ENCODE data around the gene ZNF865. TPM values are rescaled to one million over a fixed set of nuclear protein-coding genes. Genes with fewer than 3 reads are reported as not detected.

Gene ZNF865
- total RNA-seq, 1 donor from 2014 or later, result 0.53 TPM

DNA sequence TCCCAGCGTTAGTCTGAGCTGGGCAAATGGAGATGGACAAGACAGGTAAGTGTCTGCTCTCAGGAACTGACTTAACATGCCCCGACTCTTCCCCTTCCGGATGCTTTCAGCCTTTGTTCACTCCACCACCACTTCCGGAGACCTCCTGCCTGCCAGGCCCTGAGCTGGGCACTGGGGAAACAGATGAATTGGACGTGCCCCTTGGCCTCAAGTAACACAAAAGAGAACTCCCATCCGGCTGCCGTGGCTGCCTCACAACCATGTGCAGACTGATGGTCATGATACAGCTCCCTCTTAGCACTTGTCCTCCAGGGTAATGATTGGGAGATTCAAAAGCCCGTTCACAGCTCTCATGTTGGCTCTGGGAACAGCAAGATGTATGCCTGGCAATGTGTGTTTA is 12.0 kb downstream of the ZNF865 start:
- peaks cover 11% of the 10 kb centered on the region for H3K36me3 ChIP-seq (ENCODE audit: control insufficient read depth, insufficient read depth, low read length)
- no peak for FAIRE-seq
- DNase-seq (ENCODE audit: low read depth), result no peak
- H3K27me3 ChIP-seq (ENCODE audit: control insufficient read depth, insufficient read depth, low read length), result no peaks in the 10 kb centered on the region
- TF ChIP-seq, protein P1, sequence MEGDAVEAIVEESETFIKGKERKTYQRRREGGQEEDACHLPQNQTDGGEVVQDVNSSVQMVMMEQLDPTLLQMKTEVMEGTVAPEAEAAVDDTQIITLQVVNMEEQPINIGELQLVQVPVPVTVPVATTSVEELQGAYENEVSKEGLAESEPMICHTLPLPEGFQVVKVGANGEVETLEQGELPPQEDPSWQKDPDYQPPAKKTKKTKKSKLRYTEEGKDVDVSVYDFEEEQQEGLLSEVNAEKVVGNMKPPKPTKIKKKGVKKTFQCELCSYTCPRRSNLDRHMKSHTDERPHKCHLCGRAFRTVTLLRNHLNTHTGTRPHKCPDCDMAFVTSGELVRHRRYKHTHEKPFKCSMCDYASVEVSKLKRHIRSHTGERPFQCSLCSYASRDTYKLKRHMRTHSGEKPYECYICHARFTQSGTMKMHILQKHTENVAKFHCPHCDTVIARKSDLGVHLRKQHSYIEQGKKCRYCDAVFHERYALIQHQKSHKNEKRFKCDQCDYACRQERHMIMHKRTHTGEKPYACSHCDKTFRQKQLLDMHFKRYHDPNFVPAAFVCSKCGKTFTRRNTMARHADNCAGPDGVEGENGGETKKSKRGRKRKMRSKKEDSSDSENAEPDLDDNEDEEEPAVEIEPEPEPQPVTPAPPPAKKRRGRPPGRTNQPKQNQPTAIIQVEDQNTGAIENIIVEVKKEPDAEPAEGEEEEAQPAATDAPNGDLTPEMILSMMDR (IDR thresholded peaks at IDR 0.05; ENCODE audit: insufficient read depth, low read length, severe bottlenecking), result no peak
- H3K4me3 ChIP-seq (ENCODE audit: low read depth, low read length), result no peak overlapping the region

DNA sequence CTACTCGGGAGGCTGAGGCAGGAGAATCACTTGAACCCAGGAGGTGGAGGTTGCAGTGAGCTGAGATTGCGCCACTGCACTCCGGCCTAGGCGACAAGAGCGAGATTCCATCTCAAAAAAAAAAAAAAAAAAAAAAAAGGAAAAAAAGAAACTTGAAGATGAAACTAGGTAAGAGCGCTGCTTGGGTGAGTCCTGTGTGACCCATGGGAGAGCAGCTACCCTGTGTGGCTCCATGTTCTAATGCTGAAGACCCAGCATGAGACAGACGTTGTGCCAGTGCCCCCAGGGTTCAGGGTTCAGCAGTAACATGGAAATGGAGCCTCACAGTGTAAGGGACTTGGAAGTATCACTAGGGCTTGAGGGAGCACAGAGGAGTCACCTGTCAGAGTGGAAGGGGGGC is 13.0 kb downstream of the ZNF865 start:
- TF ChIP-seq, protein P1 (IDR thresholded peaks at IDR 0.05; ENCODE audit: insufficient read depth, low read length, severe bottlenecking), result no peak
- Histone ChIP-seq H3K27me3 (ENCODE audit: control insufficient read depth, insufficient read depth, low read length) (no peaks in the 10 kb centered on the region), H3K4me3 (ENCODE audit: low read depth, low read length) (no peak overlapping the region), H3K36me3 (ENCODE audit: control insufficient read depth, insufficient read depth, low read length) (peaks cover 11% of the 10 kb centered on the region)
- DNase-seq (ENCODE audit: low read depth) (no peak), FAIRE-seq (no peak)

DNA sequence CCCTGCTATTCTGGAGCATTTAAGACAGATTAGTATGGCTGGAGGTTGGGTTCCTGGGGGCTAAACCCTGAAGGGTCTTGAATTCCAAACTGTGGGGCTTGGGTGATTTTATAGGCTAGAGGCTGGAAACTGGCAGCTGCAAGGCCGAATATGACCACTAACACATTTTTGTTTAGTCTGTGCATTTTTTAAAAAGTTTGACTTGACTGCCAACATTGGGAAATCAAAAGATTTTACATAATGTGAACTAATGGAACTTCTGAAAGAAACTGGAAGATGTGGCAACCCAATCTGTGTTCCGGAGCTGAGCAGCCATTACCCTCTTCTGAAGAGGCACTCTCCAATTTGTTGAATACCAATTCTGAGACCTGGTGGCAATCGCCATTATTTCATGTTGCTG is 13.8 kb downstream of the ZNF865 start:
- no peak for DNase-seq (ENCODE audit: low read depth)
- H3K36me3 ChIP-seq (ENCODE audit: control insufficient read depth, insufficient read depth, low read length), result peaks cover 11% of the 10 kb centered on the region
- TF ChIP-seq, protein P1 (IDR thresholded peaks at IDR 0.05; ENCODE audit: insufficient read depth, low read length, severe bottlenecking), result no peak
- FAIRE-seq, result no peak
- no peaks in the 10 kb centered on the region for H3K27me3 ChIP-seq (ENCODE audit: control insufficient read depth, insufficient read depth, low read length)
- H3K4me3 ChIP-seq (ENCODE audit: low read depth, low read length), result no peak overlapping the region

DNA sequence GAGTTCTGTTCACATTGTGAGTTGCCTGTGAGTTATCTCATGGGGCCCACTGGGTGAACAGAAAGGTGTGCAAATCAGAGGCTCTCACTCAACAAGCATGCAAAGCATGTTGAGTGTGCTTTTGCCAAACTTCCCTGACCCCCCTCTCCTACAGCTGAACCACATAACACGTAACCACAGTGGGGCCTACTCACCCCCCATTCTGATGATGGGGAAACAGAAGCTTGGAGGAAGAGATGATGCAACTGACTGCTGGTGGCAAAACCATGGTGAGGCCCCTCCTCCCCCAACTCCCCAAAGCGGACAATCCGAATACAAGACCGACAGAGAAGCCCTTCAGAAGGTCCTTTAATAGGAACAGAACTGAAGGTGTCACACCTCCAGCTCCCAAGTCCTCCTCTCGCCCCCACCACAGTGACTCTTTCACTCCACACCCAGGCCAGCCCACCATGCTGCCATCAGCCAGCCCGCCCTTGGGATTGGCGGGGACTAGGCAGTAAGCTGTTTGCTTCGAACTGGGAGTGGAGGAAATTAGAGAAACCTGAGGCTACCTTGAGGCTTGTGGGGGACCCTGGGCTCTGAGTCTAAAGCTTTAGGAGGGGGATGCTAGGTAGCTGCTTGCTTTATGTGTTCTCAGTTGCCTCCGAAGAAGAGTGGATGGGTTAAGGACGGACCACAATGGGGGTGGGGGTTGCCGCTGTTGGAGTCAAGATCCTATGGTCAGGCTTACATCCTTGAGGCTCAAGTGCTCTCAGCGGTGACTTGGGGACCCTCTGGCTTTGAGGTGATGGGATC is 15.2 kb downstream of the ZNF865 start:
- no peak for DNase-seq (ENCODE audit: low read depth)
- TF ChIP-seq, protein P1 (IDR thresholded peaks at IDR 0.05; ENCODE audit: insufficient read depth, low read length, severe bottlenecking), result no peak
- no peak for FAIRE-seq

DNA sequence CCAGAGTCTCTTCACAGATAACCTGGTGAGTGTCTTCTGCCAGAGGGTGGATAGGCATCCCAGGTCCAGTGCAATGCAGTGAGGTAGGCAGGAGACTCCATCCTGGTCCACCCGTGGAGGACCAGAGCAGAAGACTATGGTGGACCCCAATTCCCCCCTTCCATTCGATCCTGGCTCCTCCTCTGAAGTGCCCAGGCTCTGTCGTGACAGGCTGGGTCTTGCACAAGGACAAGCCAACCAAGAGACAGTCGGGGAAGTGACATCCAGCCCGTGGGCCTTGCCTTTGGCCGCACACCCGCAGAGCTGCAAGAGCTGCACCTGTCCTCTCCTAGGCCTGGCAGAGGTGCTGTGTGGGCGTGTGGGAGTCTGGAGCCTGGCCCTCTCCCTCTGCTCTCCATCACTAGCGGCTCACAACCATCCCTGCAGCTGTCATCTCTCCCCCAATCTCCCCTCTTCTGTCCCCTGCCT is 15.8 kb downstream of the ZNF865 start:
- no peak for DNase-seq (ENCODE audit: low read depth)
- Histone ChIP-seq H3K27me3 (ENCODE audit: control insufficient read depth, insufficient read depth, low read length) (no peaks in the 10 kb centered on the region), H3K4me3 (ENCODE audit: low read depth, low read length) (no peak overlapping the region), H3K36me3 (ENCODE audit: control insufficient read depth, insufficient read depth, low read length) (peaks cover 9% of the 10 kb centered on the region)
- TF ChIP-seq, protein P1 (IDR thresholded peaks at IDR 0.05; ENCODE audit: insufficient read depth, low read length, severe bottlenecking), result no peak
- FAIRE-seq, result no peak

More for the DNA sequence above, 15.2 kb downstream of the ZNF865 start:
- peaks cover 10% of the 10 kb centered on the region for H3K36me3 ChIP-seq (ENCODE audit: control insufficient read depth, insufficient read depth, low read length)
- H3K27me3 ChIP-seq (ENCODE audit: control insufficient read depth, insufficient read depth, low read length), result no peaks in the 10 kb centered on the region
- no peak overlapping the region for H3K4me3 ChIP-seq (ENCODE audit: low read depth, low read length)
